OCI-LY1 (cell line): ENCODE results near the gene KLF3.

Experiments
- CTCF ChIP-seq: fragments of 200-600 bp; sonication (generic), shearing (Covaris generic); IDR thresholded peaks from 2 replicates; pipeline ENCODE4 v1.5.1; 2017; ENCODE audit warnings: mild to moderate bottlenecking, antibody characterized with exemption, low read length, moderate library complexity, mixed read lengths
- EZH2 ChIP-seq: fragments of 200-600 bp; sonication (generic), shearing (Covaris generic); IDR thresholded peaks from 2 replicates; pipeline ENCODE4 v1.8.0; 2017; ENCODE audit warnings: borderline replicate concordance, mixed run types, mild to moderate bottlenecking, antibody characterized with exemption, low read length, moderate library complexity, mixed read lengths

- TF ChIP-seq CTCF (no peak), EZH2 (no peak)
These were observed 16.7 kb upstream of the KLF3 start for GRCh38 chr4:38647101-38647819.
